ENCODE data around the gene PAQR5.
"Not testable (repeated sequence)": the region's sequence is repeated elsewhere in the genome, so short reads cannot be mapped to it uniquely, and the experiment has no call there.

Gene PAQR5

DNA sequence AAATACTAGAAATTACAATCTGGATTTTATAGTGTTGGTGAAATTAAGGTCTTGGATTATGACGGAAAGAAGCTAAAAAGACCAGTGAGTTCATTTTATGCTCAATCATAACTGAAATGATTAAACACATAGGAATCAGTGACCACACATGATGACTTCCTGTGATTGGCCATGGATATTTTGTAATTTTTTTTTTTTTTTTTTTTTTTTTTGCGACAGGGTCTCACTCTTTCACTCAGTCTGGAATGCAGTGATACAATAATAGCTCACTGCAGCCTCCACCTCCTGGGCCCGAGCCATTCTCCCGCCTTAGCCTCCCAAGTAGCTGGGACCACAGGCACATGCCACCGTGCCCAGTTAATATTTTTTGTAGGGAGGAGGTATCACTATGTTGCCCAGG, 47.4 kb downstream of the PAQR5 start:
- no peak for DNase-seq
- H3K27me3 Mint-ChIP-seq: peaks cover 20% of the 10 kb centered on the region
- H3K4me3 Mint-ChIP-seq: no peak overlapping the region
- no peaks in the 10 kb centered on the region for H3K9me3 Mint-ChIP-seq
- no peaks in the 10 kb centered on the region for H3K4me1 Mint-ChIP-seq
- no peak overlapping the region for H3K27ac Mint-ChIP-seq
- no peak for ATAC-seq

DNA sequence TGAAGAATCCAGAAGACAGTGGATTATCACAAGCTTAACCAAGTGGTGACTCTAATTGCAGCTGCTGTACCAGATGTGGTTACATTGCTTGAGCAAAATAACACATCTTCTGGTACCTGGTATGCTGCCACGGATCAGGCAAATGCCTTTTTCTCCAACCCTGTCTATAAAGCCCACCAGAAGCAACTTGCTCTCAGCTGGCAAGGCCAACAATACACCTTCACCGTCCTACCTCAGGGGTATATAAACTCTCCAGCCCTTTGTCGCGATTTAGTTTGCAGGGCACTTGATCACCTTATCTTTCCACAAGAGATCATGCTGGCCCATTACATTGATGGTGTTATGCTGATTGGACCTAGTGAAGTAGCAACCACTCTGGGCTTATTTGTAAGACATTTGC, 52.6 kb downstream of the PAQR5 start:
- DNase-seq (no peak), ATAC-seq (no peak)
- H3K27ac Mint-ChIP-seq: no peak overlapping the region
- no peaks in the 10 kb centered on the region for H3K4me1 Mint-ChIP-seq
- H3K9me3 Mint-ChIP-seq: no peaks in the 10 kb centered on the region
- no peaks in the 10 kb centered on the region for H3K27me3 Mint-ChIP-seq
- no peak overlapping the region for H3K4me3 Mint-ChIP-seq

DNA sequence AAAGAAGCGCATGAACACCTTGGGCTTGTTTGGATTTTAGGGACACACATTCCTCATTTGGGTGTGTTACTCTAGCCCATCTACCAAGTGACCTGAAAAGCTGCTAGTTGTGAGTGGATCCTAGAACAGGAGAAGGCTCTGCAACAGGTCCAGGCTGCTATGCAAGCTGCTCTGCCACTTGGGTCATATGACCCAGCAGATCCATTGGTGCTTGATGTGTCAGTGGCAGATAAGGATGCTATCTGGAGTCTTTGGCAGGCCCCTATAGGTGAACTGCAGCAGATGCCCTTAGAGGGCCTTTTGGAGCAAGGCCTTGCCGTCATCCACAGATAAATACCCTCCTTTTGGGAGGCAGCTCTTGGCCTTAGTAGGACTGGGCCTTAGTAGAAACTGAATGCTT, 53.2 kb downstream of the PAQR5 start:
- Mint-ChIP-seq H3K9me3 (no peaks in the 10 kb centered on the region), H3K4me3 (no peak overlapping the region), H3K27me3 (no peaks in the 10 kb centered on the region), H3K4me1 (no peaks in the 10 kb centered on the region), H3K27ac (no peak overlapping the region)
- no peak for DNase-seq
- ATAC-seq: no peak

DNA sequence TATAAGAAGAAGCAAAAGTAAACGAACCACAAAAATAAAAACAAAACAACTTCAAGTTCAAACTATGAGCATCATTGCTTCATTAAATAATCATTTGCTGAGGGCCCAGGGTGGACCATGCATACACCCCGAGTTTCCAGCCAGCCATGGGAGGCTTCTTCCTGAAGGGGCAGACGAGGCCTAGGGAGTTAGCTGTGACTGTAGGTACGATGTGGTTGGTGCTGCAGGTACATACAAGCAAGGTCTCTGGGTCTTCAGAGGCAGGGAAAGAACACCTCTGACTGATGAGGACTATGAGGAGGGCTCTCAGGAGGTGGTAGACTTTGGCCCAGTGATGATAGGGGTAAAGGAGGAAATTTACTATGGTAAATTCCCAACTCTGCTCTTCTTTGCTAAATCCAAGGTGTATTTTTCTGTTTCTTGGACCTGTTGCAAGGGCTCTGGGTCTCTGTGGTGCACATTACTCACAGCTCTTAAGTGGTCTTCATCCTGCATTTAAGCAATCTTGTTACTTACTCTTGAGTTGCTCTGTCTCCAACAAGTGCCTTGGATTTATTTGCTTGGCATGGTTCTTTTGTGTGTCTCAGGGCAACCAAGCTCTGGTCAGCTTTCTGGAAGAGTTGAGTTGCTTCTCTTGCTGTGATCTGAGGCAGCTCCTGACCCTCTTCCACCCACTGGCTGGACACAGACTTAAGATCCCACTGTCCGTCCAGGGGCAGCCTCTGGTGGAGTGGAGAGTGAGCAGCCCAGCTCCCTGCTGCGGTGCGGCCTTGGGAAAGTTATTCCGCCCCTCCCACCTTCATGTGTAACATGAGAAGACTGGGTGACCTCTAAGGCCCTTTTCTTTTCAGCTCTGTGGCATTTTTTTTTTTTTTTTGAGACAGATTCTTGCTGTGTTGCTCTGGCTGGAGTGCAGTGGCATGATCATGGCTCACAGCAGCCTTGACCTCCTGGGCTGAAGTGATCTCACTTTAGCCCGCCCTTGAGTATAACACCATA, 59.4 kb downstream of the PAQR5 start:
- no peak for DNase-seq
- H3K27me3 Mint-ChIP-seq: peaks cover 6% of the 10 kb centered on the region
- ATAC-seq: no peak
- H3K4me3 Mint-ChIP-seq: no peak overlapping the region
- H3K9me3 Mint-ChIP-seq: no peaks in the 10 kb centered on the region
- H3K4me1 Mint-ChIP-seq: no peaks in the 10 kb centered on the region
- H3K27ac Mint-ChIP-seq: no peak overlapping the region

DNA sequence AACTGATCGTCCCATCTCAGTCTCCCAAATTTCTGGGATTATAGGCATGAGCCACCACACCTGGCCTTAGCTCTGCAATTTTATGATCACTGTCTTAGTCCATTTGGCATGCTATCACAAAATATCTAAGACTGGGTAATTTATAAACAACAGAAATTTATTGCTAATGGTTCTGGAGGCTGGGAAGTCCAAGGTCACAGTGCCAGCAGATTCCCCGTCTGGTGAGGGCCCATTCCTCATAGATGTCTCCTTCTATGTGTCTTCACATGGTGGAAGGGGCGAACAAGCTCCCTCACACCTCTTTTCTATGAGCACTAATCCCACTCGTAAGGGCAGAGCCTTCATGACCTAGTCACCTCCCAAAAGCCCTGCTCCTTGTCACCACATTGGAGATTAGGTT, 60.1 kb downstream of the PAQR5 start:
- peaks cover 8% of the 10 kb centered on the region for H3K27me3 Mint-ChIP-seq
- ATAC-seq (no peak), DNase-seq (no peak)
- H3K4me3 Mint-ChIP-seq: no peak overlapping the region
- no peaks in the 10 kb centered on the region for H3K4me1 Mint-ChIP-seq
- H3K9me3 Mint-ChIP-seq: no peaks in the 10 kb centered on the region
- H3K27ac Mint-ChIP-seq: no peak overlapping the region

DNA sequence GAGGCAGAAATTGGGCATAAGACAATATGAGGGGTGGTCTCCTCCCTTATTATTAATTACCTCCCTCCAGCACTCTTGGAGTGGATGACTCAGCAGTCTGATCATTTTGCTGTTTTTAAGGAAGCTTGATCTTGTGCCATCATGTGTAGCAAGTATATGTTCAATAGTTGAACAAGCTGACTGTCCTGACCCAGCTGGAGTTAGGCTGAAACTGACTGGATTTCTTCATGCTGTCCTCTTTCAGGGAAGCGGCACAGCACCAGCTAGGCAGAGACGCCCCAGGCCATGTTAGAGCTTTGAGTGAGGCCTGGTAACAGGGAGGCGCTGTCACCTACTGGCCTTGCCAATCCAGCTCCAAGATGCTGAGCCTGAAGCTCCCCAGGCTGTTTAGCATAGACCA, 61.0 kb downstream of the PAQR5 start:
- Mint-ChIP-seq H3K4me1 (no peaks in the 10 kb centered on the region), H3K27me3 (peaks cover 8% of the 10 kb centered on the region), H3K27ac (no peak overlapping the region), H3K9me3 (no peaks in the 10 kb centered on the region), H3K4me3 (no peak overlapping the region)
- ATAC-seq (no peak), DNase-seq (no peak)

DNA sequence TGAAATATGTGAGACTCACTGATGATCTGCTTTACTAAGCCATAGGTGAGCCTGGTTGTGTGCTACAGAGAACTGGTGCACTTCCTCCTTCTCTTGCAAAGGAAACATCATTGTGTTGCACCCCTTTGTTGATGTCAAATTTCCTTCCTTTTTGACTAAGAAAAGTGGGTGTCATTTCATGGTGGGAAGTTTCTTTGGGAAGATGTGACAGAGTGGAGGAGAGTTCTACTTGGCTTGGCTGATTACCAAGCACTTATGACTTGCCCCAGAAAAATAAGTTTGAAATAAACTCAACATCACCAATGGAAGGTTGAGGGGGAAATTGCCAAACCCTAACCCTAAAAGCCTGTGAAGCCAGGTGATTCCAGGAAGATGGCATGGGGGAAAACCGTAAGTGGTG, 61.9 kb downstream of the PAQR5 start:
- no peak overlapping the region for H3K4me3 Mint-ChIP-seq
- H3K27ac Mint-ChIP-seq: no peak overlapping the region

DNA sequence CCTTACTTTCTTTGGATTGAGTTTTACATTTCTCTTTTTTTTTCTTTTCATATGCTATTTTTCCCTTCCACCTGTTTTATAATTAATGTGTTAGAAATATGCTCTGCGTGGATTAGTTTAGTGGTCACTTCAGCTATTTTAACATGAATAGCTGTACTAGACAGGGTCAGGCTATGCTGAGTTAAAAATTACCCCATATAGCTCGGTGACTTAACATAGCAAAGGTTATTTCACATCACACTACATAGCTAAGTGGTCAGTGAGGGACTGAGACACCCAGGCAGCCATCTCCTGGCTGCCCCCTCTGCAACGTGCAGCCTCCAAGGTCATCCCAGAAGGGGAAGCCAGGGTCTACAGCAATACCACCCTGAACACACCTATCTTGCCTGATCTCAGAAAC, 68.5 kb downstream of the PAQR5 start:
- H3K27me3 Mint-ChIP-seq: peaks cover 19% of the 10 kb centered on the region

More for the DNA sequence above, 61.9 kb downstream of the PAQR5 start:
- Mint-ChIP-seq H3K9me3 (no peaks in the 10 kb centered on the region), H3K27me3 (peaks cover 8% of the 10 kb centered on the region), H3K4me1 (no peaks in the 10 kb centered on the region)
- ATAC-seq: no peak
- no peak for DNase-seq

DNA sequence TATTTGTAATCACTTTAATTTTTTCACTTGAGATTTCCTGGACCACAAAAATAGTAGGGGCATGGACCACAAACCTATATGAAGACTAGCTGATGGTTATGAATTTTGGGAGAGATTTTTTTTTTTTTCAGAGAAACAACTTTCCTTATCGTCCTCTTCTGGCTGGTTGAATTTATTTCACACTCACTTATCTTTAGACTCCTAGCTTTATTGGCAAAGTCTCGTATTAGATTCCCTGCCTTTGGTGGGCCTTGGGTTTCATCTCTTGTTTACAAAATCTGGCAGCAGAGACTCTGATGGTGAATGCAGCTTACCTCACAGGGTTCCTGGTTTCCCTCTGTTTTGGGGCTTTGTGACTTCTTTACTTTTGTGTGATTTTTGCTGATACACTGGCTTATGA, 70.9 kb downstream of the PAQR5 start:
- Mint-ChIP-seq H3K27me3 (peaks cover 24% of the 10 kb centered on the region), H3K4me3 (no peak overlapping the region), H3K4me1 (no peaks in the 10 kb centered on the region), H3K27ac (no peak overlapping the region), H3K9me3 (no peaks in the 10 kb centered on the region)
- no peak for ATAC-seq
- DNase-seq: no peak

More for the DNA sequence above, 68.5 kb downstream of the PAQR5 start:
- ATAC-seq: no peak
- no peaks in the 10 kb centered on the region for H3K4me1 Mint-ChIP-seq
- H3K9me3 Mint-ChIP-seq: no peaks in the 10 kb centered on the region
- no peak overlapping the region for H3K27ac Mint-ChIP-seq
- no peak for DNase-seq
- no peak overlapping the region for H3K4me3 Mint-ChIP-seq

DNA sequence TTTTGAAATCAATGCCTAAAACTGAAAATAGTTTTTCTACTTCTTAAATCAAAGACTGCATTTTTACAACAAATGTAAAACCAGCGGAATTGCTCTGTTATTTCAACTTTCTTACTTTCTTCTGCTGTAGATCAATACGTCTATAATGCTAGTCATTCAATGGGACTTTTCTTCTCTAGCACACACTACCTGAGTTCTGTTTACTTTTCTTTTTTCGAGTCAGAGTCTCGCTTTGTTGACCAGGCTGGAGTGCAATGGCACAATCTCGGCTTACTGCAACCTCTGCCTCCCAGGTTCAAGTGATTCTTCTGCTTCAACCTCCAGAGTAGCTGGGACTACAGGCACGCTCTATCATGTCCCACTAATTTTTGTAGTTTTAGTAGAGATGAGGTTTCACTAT, 74.7 kb downstream of the PAQR5 start:
- H3K4me1 Mint-ChIP-seq: no peaks in the 10 kb centered on the region
- peaks cover 22% of the 10 kb centered on the region for H3K27me3 Mint-ChIP-seq
- no peaks in the 10 kb centered on the region for H3K9me3 Mint-ChIP-seq
- no peak overlapping the region for H3K4me3 Mint-ChIP-seq
- no peak for DNase-seq
- H3K27ac Mint-ChIP-seq: no peak overlapping the region
- ATAC-seq: no peak

DNA sequence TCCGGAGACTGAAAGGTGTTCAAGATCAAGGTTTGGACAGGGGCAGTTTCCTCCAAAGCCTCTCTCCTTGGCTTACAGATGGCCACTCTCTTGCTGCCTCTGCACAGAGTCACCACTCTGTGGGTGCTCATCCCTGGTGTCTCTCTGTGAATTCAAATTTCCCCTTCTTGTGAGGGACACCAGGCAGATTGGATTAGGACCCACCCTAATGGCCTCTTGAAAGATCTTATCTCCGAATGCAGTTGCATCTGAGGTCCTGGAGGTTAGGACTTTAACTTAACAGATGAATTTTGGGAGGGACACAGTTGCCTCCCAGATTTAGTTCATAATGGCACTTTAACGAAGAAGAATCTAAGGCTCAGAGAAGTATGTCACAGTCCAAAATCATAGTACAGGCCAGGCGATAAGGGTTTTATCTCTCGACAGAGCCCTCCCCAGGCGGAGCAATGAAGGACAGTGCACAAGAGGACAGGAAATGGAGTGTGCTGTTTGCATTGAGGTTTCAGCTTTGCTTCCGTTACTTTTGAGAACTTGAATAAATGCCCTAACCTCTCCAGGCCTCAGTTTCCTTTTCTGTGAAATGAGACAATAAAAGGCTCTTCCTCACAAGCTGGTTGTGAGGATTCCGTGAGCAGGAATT, 76.6 kb downstream of the PAQR5 start:
- ATAC-seq (no peak), DNase-seq (no peak)
- Mint-ChIP-seq H3K27ac (no peak overlapping the region), H3K4me3 (no peak overlapping the region), H3K27me3 (peaks cover 22% of the 10 kb centered on the region), H3K4me1 (no peaks in the 10 kb centered on the region), H3K9me3 (no peaks in the 10 kb centered on the region)

DNA sequence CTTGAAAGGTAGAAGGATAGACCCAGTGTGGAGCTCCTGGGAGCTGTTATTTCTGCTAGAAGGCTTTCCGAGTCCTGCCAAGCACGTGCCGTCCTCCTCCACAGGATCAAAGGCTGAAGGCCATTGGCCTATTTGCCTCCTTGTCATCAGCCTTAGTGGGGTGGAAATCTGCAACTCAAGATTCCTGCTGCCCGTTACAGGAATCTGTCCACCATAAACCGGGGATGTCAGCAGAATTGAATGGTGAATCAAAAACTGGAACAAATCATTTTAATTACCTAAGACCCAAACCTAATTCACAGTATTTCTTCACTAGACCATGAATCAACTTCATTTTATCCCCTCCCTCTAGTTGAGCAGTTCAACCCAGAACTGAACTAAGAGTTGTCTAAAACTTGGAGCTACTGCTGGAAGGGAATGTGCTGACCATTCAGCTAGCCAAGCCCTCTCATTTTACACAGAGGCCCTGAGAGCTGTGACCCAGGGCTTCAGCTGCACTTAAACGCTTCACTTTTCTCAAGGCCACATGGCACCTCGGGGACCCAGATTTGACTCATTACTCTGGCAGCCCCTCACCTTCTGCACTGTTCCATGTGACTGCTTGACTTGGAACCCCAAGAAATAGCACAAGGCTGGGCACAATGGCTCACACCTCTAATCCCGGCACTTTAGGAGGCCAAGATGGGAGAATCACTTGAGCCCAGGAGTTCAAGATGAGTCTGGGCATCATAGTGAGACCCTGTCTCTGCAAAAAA, 78.7 kb downstream of the PAQR5 start:
- Mint-ChIP-seq H3K27ac (peak overlapping the region in 1 of 2 donors; percentile 35), H3K9me3 (no peaks in the 10 kb centered on the region), H3K4me1 (no peaks in the 10 kb centered on the region), H3K4me3 (no peak overlapping the region), H3K27me3 (peaks cover 22% of the 10 kb centered on the region)
- DNase-seq (no peak), ATAC-seq (no peak)

DNA sequence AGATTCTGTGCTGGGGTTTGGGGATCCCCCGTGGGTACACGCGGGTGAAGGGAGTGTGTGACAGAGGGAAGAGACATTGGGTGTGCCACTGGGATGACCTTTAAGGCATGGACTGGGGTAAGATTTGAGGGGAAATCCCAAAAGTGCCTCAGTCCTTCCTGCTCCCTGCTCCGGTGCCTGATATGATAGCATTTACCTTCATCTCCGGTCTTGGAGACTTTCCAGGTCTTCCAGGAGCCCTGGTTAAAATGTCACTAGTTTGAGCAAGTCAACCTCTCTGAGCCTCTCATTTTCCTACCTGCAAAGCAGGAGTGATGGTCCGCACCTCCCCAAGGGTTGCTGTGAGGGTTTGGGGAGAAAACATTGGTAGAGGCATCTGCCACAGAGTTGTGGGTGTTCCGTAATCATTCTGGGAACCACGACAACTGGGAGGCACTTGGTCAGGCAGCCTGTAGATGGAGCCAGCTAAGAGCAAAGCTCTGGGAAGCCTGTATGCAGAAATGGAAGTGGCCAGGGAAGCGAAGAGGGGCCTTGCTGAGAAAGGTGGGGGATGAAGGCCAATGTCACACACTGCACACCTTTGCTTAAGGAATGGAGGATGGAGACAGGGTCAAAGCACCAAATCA, 81.5 kb downstream of the PAQR5 start:
- no peaks in the 10 kb centered on the region for H3K4me1 Mint-ChIP-seq
- no peaks in the 10 kb centered on the region for H3K9me3 Mint-ChIP-seq
- no peak overlapping the region for H3K4me3 Mint-ChIP-seq
- ATAC-seq: no peak
- H3K27me3 Mint-ChIP-seq: peaks cover 8% of the 10 kb centered on the region
- no peak for DNase-seq
- H3K27ac Mint-ChIP-seq: peak overlapping the region in 1 of 2 donors; percentile 20

DNA sequence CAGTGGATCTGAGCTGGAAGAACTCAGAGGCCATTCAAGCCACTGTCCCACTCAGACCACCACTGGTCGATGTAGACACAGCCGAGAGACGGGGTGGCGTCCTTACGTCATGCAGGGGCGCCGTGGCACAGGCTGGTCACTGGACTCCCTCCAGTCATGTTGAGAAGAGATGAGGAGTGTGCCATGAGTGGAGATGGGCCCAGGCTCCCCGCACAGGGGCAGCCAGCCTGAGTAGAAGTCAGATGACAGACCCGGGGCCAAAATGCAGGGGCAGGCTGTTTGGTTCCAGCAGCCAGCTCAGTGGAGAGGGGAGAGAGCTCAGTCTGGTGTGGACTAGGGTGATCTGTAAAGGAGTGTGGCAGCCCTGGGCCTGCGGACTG, 82.0 kb downstream of the PAQR5 start:
- Mint-ChIP-seq H3K27ac (no peak overlapping the region), H3K9me3 (no peaks in the 10 kb centered on the region), H3K4me3 (no peak overlapping the region), H3K27me3 (peaks cover 8% of the 10 kb centered on the region), H3K4me1 (no peaks in the 10 kb centered on the region)
- no peak for DNase-seq
- no peak for ATAC-seq

DNA sequence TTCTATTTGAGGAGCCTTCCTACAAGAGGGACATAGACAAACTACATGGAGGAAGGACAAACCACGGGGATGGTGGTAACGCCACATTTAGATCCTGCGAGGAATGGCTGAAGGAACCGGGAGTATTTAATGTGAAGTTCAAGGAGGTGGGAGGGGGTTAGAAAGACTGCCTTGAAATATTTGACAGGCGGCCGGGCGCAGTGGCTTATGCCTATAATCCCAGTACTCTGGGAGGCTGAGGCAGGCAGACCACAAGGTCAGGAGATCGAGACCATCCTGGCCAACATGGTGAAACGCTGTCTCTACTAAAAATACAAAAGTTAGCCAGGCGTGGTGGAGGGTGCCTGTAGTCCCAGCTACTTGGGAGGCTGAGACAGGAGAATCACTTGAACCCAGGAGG, 83.5 kb downstream of the PAQR5 start:
- H3K27ac Mint-ChIP-seq, H3K4me1 Mint-ChIP-seq, H3K27me3 Mint-ChIP-seq, H3K4me3 Mint-ChIP-seq, H3K9me3 Mint-ChIP-seq, ATAC-seq, DNase-seq: not testable (repeated sequence)
